Sigmoid colon (tissue), 4 donors: Measurements from ENCODE around the gene KRT14.

Source experiments
- CTCF ChIP-seq, 4 experiments: fragments of 450-650 bp in 3 of 4; fragments of 200-600 bp in 1 of 4; IDR thresholded peaks; one replicate each; pipeline ENCODE4 v1.5.1; 2016 to 2019; ENCODE audit warnings: antibody characterized with exemption in 4 of 4, mild to moderate bottlenecking in 3 of 4, moderate library complexity in 2 of 4
- EP300 ChIP-seq, 4 donors: sonication (generic); formaldehyde crosslinking; IDR thresholded peaks; one replicate each; pipeline ENCODE4 v1.6.1; 2017; ENCODE audit warnings: antibody characterized with exemption in 4 of 4
- POLR2A ChIP-seq, 2 donors: fragments of 450-650 bp; IDR thresholded peaks; one replicate each; pipeline ENCODE4 v1.6.1; 2016; ENCODE audit warnings: antibody characterized with exemption in 2 of 2, mild to moderate bottlenecking in 2 of 2, moderate library complexity in 2 of 2

- no peak for TF ChIP-seq EP300 (IDR thresholded peaks at IDR 0.05)
- no peak for TF ChIP-seq POLR2A (IDR thresholded peaks at IDR 0.05)
- TF ChIP-seq CTCF (IDR thresholded peaks at IDR 0.05) = no peak
Measured at GRCh38 chr17:41617698-41618097, 31.0 kb upstream of the KRT14 start.
